Common myeloid progenitor, CD34-positive (primary cell): ENCODE measurements around the gene HOXD4.

ENCODE experiments used
- CTCF ChIA-PET: fragments of 350-600 bp; sonication (Branson Sonifier 250); formaldehyde crosslinking; loops from one replicate; lab custom pipeline; 2021; ENCODE audit warnings: antibody characterized with exemption; lab: Charles Lee
- POLR2A ChIA-PET: fragments of 350-600 bp; sonication (Branson Sonifier 250); formaldehyde crosslinking; loops from one replicate; lab custom pipeline; 2021; ENCODE audit warnings: antibody characterized with exemption; lab: Charles Lee
- DNase-seq, 3 donors: peaks; one replicate each; pipeline versions ENCODE4 v3.0.0 to v3.0.0-alpha.2; 2013
- H3K27ac ChIP-seq, 2 experiments: 1 replicate in 1 of 2; 2 replicates in 1 of 2; pipeline ENCODE4 v1.7.0; 2013; ENCODE audit warnings: inconsistent platforms in 2 of 2, low read length in 2 of 2, mild to moderate bottlenecking in 2 of 2, low read depth in 1 of 2, moderate library complexity in 1 of 2; ENCODE audit not compliant: severe bottlenecking in 2 of 2, insufficient read depth in 1 of 2, poor library complexity in 1 of 2
- H3K27me3 ChIP-seq, 5 experiments: replicated peaks in 2 of 5; 1 replicate in 3 of 5; 2 replicates in 2 of 5; pipeline versions ENCODE4 v1.6.1 to v1.7.0; 2013; ENCODE audit warnings: low read length in 4 of 5, mild to moderate bottlenecking in 2 of 5, moderate library complexity in 2 of 5, inconsistent platforms in 1 of 5; ENCODE audit not compliant: insufficient read depth in 5 of 5, control insufficient read depth in 4 of 5
- H3K36me3 ChIP-seq, 4 experiments: 1 replicate in 2 of 4; 2 replicates in 2 of 4; pipeline versions ENCODE4 v1.6.1 to v1.7.0; 2013; ENCODE audit warnings: low read length in 3 of 4, control low read depth in 1 of 4, mild to moderate bottlenecking in 1 of 4; ENCODE audit not compliant: control insufficient read depth in 4 of 4, insufficient read depth in 4 of 4
- H3K4me1 ChIP-seq, 4 experiments: 1 replicate in 3 of 4; 2 replicates in 1 of 4; pipeline versions ENCODE4 v1.6.1 to v1.7.1; 2013; ENCODE audit warnings: low read length in 3 of 4, mild to moderate bottlenecking in 3 of 4, control low read depth in 1 of 4, inconsistent platforms in 1 of 4, moderate library complexity in 1 of 4; ENCODE audit not compliant: control insufficient read depth in 4 of 4, insufficient read depth in 4 of 4; ENCODE audit errors: control extremely low read depth in 1 of 4
- H3K4me3 ChIP-seq, 7 experiments: 1 replicate in 4 of 7; 2 replicates in 3 of 7; pipeline versions ENCODE4 v1.5.1 to v1.7.0; 2013; ENCODE audit warnings: mild to moderate bottlenecking in 7 of 7, low read length in 6 of 7, moderate library complexity in 6 of 7, inconsistent platforms in 2 of 7, low read depth in 2 of 7, control low read depth in 1 of 7; ENCODE audit not compliant: insufficient read depth in 4 of 7, control insufficient read depth in 1 of 7; ENCODE audit errors: extremely low read depth in 1 of 7
- H3K9me3 ChIP-seq, 5 experiments: 1 replicate in 4 of 5; 2 replicates in 1 of 5; pipeline versions ENCODE4 v1.6.1 to v1.7.1; 2013; ENCODE audit warnings: low read length in 4 of 5, mild to moderate bottlenecking in 2 of 5, inconsistent platforms in 1 of 5, low read depth in 1 of 5, moderate library complexity in 1 of 5; ENCODE audit not compliant: control insufficient read depth in 4 of 5, insufficient read depth in 2 of 5; ENCODE audit errors: control extremely low read depth in 1 of 5
- WGBS: methylation state at CpG from one replicate; pipeline ENCODE4 v1.1.5; 2013; ENCODE audit not compliant: insufficient coverage; 5-methylcytosine and 5-hydroxymethylcytosine counted together

The HOXD4 gene

GRCh38 chr2:176177580-176178037 is 26.3 kb downstream of the HOXD4 start:
- H3K27ac ChIP-seq = no peak overlapping the region
- H3K9me3 ChIP-seq = no peaks in the 10 kb centered on the region
- H3K36me3 ChIP-seq = no peaks in the 10 kb centered on the region
- no peak for DNase-seq
- H3K4me3 ChIP-seq = peak overlapping the region in 5 of 7 experiments; percentile 19 to 58 (median 39)
- ChIA-PET CTCF (interaction anchor here (0.9 to 3.5 kb wide), 7 partner anchors 8 to 460 kb away, joined by 3 to 14 read pairs (median 4); no protein-coding TSS in a partner anchor), POLR2A (no interaction called here)
- peaks cover 0 to 13% (median 10%) of the 10 kb centered on the region in 4 experiments for H3K4me1 ChIP-seq
- H3K27me3 ChIP-seq = peaks cover 53 to 99% (median 65%) of the 10 kb centered on the region in 5 experiments
- WGBS = 4% methylated on average over 7 of the region's 12 CpGs

GRCh38 chr2:176178038-176178756 is 26.8 kb downstream of the HOXD4 start:
- H3K4me1 ChIP-seq = peaks cover 0 to 13% (median 10%) of the 10 kb centered on the region in 4 experiments
- no peaks in the 10 kb centered on the region for H3K9me3 ChIP-seq
- H3K27ac ChIP-seq = no peak overlapping the region
- peaks cover 48 to 99% (median 59%) of the 10 kb centered on the region in 5 experiments for H3K27me3 ChIP-seq
- peak; percentile 38 to 63 (median 58) for DNase-seq
- CTCF ChIA-PET = interaction anchor here (0.8 to 1.8 kb wide), 8 partner anchors 8 to 459 kb away, joined by 3 to 6 read pairs (median 4); no protein-coding TSS in a partner anchor
- 1% methylated on average over 56 of the region's 68 CpGs for WGBS
- POLR2A ChIA-PET = interaction anchor here (1.0 kb wide), 1 partner anchor 9 kb away, joined by 6 read pairs; no protein-coding TSS in a partner anchor
- peak overlapping the region in 5 of 7 experiments; percentile 19 to 58 (median 39) for H3K4me3 ChIP-seq
- no peaks in the 10 kb centered on the region for H3K36me3 ChIP-seq

GRCh38 chr2:176178757-176179295 is 27.5 kb downstream of the HOXD4 start:
- Histone ChIP-seq H3K27me3 (peaks cover 45 to 99% (median 58%) of the 10 kb centered on the region in 5 experiments), H3K4me3 (peak overlapping the region in 2 of 7 experiments; percentile 38 to 40), H3K36me3 (no peaks in the 10 kb centered on the region), H3K4me1 (peaks cover 0 to 13% (median 10%) of the 10 kb centered on the region in 4 experiments), H3K9me3 (no peaks in the 10 kb centered on the region), H3K27ac (no peak overlapping the region)
- POLR2A ChIA-PET = interaction anchor here (1.0 kb wide), 1 partner anchor 10 kb away, joined by 6 read pairs; no protein-coding TSS in a partner anchor
- WGBS = 0% methylated on average over 3 of the region's 7 CpGs
- CTCF ChIA-PET = interaction anchor here (0.7 to 1.8 kb wide), 6 partner anchors 8 to 1782 kb away, joined by 3 to 4 read pairs (median 3); no protein-coding TSS in a partner anchor
- DNase-seq = no peak

- H3K4me1 ChIP-seq = peaks cover 0 to 13% (median 10%) of the 10 kb centered on the region in 4 experiments
- ChIA-PET POLR2A (no interaction called here), CTCF (no interaction called here)
These were observed 30.2 kb downstream of the HOXD4 start for GRCh38 chr2:176181551-176181950.

GRCh38 chr2:176182671-176183070 is 31.3 kb downstream of the HOXD4 start:
- CTCF ChIA-PET = interaction anchor here (0.8 kb wide), 1 partner anchor 372 kb away, joined by 3 read pairs; no protein-coding TSS in a partner anchor
- Histone ChIP-seq H3K27ac (no peak overlapping the region), H3K4me1 (peaks cover 0 to 13% (median 10%) of the 10 kb centered on the region in 4 experiments), H3K27me3 (peaks cover 38 to 98% (median 56%) of the 10 kb centered on the region in 5 experiments), H3K9me3 (peaks cover 0 to 2% (median 0%) of the 10 kb centered on the region in 5 experiments), H3K4me3 (no peak overlapping the region), H3K36me3 (no peaks in the 10 kb centered on the region)
- DNase-seq = no peak
- 67% methylated on average over 2 of the region's 3 CpGs for WGBS
- POLR2A ChIA-PET = no interaction called here

More at GRCh38 chr2:176181551-176181950, 30.2 kb downstream of the HOXD4 start:
- H3K36me3 ChIP-seq = no peaks in the 10 kb centered on the region
- no peaks in the 10 kb centered on the region for H3K9me3 ChIP-seq
- DNase-seq = no peak
- no CpG with 5 or more reads among the region's 3 CpGs for WGBS
- H3K27ac ChIP-seq = no peak overlapping the region
- no peak overlapping the region for H3K4me3 ChIP-seq
- peaks cover 41 to 98% (median 53%) of the 10 kb centered on the region in 5 experiments for H3K27me3 ChIP-seq

- Histone ChIP-seq H3K4me1 (peaks cover 0 to 24% (median 22%) of the 10 kb centered on the region in 4 experiments), H3K36me3 (no peaks in the 10 kb centered on the region), H3K4me3 (no peak overlapping the region), H3K27ac (no peak overlapping the region), H3K9me3 (peaks cover 0 to 2% (median 2%) of the 10 kb centered on the region in 5 experiments), H3K27me3 (peaks cover 28 to 98% (median 49%) of the 10 kb centered on the region in 5 experiments)
- no peak for DNase-seq
- ChIA-PET CTCF (interaction anchor here (0.7 to 1.7 kb wide), 4 partner anchors 10 to 77 kb away, joined by 3 to 4 read pairs (median 3); no protein-coding TSS in a partner anchor), POLR2A (no interaction called here)
- WGBS = no CpG with 5 or more reads among the region's 2 CpGs
These were observed 33.4 kb downstream of the HOXD4 start for GRCh38 chr2:176184749-176185148.
